ENCODE results near the gene ALG2.

Gene ALG2

GRCh38 chr9:99190597-99191283, 31.0 kb downstream of the ALG2 start:
- no peak for DNase-seq

GRCh38 chr9:99189887-99190596, 31.7 kb downstream of the ALG2 start:
- no peak for DNase-seq

- DNase-seq = no peak
Observed at GRCh38 chr9:99189186-99189585, 32.6 kb downstream of the ALG2 start.

- no peak for DNase-seq
Observed at GRCh38 chr9:99187311-99187710, 34.4 kb downstream of the ALG2 start.

GRCh38 chr9:99185934-99186333, 35.8 kb downstream of the ALG2 start:
- DNase-seq = no peak

GRCh38 chr9:99185348-99185632, 36.5 kb downstream of the ALG2 start:
- no peak for DNase-seq

- DNase-seq = peak; percentile 70
Observed at GRCh38 chr9:99184475-99185347, 37.0 kb downstream of the ALG2 start.

GRCh38 chr9:99184110-99184474, 37.6 kb downstream of the ALG2 start:
- DNase-seq = no peak

- no peak for DNase-seq
Observed at GRCh38 chr9:99183616-99184015, 38.1 kb downstream of the ALG2 start.

GRCh38 chr9:99182356-99182755, 39.4 kb downstream of the ALG2 start:
- no peak for DNase-seq

GRCh38 chr9:99181621-99182020, 40.1 kb downstream of the ALG2 start:
- no peak for DNase-seq

- no peak for DNase-seq
Observed at GRCh38 chr9:99181206-99181605, 40.5 kb downstream of the ALG2 start.

GRCh38 chr9:99180662-99181061, 41.1 kb downstream of the ALG2 start:
- DNase-seq = no peak

GRCh38 chr9:99180199-99180598, 41.5 kb downstream of the ALG2 start:
- no peak for DNase-seq

GRCh38 chr9:99178912-99179872, 42.5 kb downstream of the ALG2 start:
- DNase-seq = no peak

- no peak for DNase-seq
Observed at GRCh38 chr9:99177576-99178366, 44.0 kb downstream of the ALG2 start.

- DNase-seq = no peak
Observed at GRCh38 chr9:99176527-99177013, 45.2 kb downstream of the ALG2 start.

GRCh38 chr9:99173570-99174504, 47.9 kb downstream of the ALG2 start:
- DNase-seq = no peak

GRCh38 chr9:99172124-99173091, 49.3 kb downstream of the ALG2 start:
- DNase-seq = no peak
